ENCODE data around the gene SERINC3. TPM values are rescaled to one million over a fixed set of nuclear protein-coding genes. Genes with fewer than 3 reads are reported as not detected.
"Not testable (repeated sequence)": the region's sequence is repeated elsewhere in the genome, so short reads cannot be mapped to it uniquely, and the experiment has no call there.

SERINC3 gene
- polyA plus RNA-seq, 1 donor (not counting 4 experiments of a cell fraction or from before 2014, with no cell fraction given), result 118 TPM

- Histone ChIP-seq H3K4me1 (ENCODE audit: control insufficient read depth, extremely low read depth, insufficient read depth, low read length) (peaks cover 16% of the 10 kb centered on the region), H3K9me3 (ENCODE audit: control insufficient read depth, low read depth, low read length) (no peaks in the 10 kb centered on the region), H3K9ac (ENCODE audit: control insufficient read depth, extremely low read depth, insufficient read depth, low read length) (peak within 1 kb of the TSS; percentile 82), H2AFZ (ENCODE audit: control insufficient read depth, low read length) (peak within 1 kb of the TSS; percentile 92), H3K36me3 (ENCODE audit: control insufficient read depth in 2 of 2, extremely low read depth in 1 of 2, insufficient read depth in 2 of 2, low read length in 2 of 2) (peaks cover 8 to 14% of the 10 kb centered on the region in 2 experiments), H3K79me2 (ENCODE audit: control insufficient read depth, insufficient read depth, low read length) (peaks cover 17% of the 10 kb centered on the region), H3K27ac (ENCODE audit: control insufficient read depth, insufficient read depth, low read length) (peak within 1 kb of the TSS; percentile 90), H3K9me1 (ENCODE audit: control insufficient read depth, extremely low read depth, insufficient read depth, low read length) (no peaks in the 10 kb centered on the region), H3K4me2 (ENCODE audit: control insufficient read depth, extremely low read depth, insufficient read depth, low read depth, low read length) (peak within 1 kb of the TSS; percentile 95), H3K27me3 (ENCODE audit: control insufficient read depth, extremely low read depth, insufficient read depth, low read length) (no peaks in the 10 kb centered on the region), H4K20me1 (ENCODE audit: control insufficient read depth, extremely low read depth, insufficient read depth, low read length) (no peaks in the 10 kb centered on the region), H3K4me3 (ENCODE audit: control insufficient read depth in 2 of 3, extremely low read depth in 1 of 3, insufficient read depth in 2 of 3, low read depth in 1 of 3, low read length in 3 of 3) (peak within 1 kb of the TSS; percentile 80 to 90 (median 84))
- DNase-seq (ENCODE audit: low read depth, low spot score) (peak; percentile 32), FAIRE-seq (no peak)
- no peak for TF ChIP-seq EZH2 (IDR thresholded peaks at IDR 0.05; ENCODE audit: low read length)
- TF ChIP-seq, protein P1, sequence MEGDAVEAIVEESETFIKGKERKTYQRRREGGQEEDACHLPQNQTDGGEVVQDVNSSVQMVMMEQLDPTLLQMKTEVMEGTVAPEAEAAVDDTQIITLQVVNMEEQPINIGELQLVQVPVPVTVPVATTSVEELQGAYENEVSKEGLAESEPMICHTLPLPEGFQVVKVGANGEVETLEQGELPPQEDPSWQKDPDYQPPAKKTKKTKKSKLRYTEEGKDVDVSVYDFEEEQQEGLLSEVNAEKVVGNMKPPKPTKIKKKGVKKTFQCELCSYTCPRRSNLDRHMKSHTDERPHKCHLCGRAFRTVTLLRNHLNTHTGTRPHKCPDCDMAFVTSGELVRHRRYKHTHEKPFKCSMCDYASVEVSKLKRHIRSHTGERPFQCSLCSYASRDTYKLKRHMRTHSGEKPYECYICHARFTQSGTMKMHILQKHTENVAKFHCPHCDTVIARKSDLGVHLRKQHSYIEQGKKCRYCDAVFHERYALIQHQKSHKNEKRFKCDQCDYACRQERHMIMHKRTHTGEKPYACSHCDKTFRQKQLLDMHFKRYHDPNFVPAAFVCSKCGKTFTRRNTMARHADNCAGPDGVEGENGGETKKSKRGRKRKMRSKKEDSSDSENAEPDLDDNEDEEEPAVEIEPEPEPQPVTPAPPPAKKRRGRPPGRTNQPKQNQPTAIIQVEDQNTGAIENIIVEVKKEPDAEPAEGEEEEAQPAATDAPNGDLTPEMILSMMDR (optimal IDR thresholded peaks at IDR 0.05 in 1 of 3, IDR thresholded peaks at IDR 0.05 in 1 of 3, conservative IDR thresholded peaks at IDR 0.05 in 1 of 3; ENCODE audit: extremely low read depth in 1 of 3, insufficient read depth in 2 of 3, low read length in 3 of 3), result peak in 2 of 3 experiments; percentile 44 to 51
- dilution Hi-C loops (cut with MboI; ENCODE audit: extremely low pct_ligation_motif_present, low sequenced_read_pairs), result no loop called here
Measured at GRCh38 chr20:44475694-44476560, 45.9 kb downstream of the SERINC3 start, which contains the start of gene TTPAL. Gene TTPAL (plus strand): TSS chr20:44475874. CDS start chr20:44480000, 4,126 bp downstream.

- DNase-seq (ENCODE audit: low read depth, low spot score) (no peak), FAIRE-seq (no peak)
- TF ChIP-seq, protein P1 (optimal IDR thresholded peaks at IDR 0.05 in 1 of 3, IDR thresholded peaks at IDR 0.05 in 1 of 3, conservative IDR thresholded peaks at IDR 0.05 in 1 of 3; ENCODE audit: extremely low read depth in 1 of 3, insufficient read depth in 2 of 3, low read length in 3 of 3), result no peak
- no peak for TF ChIP-seq EZH2 (IDR thresholded peaks at IDR 0.05; ENCODE audit: low read length)
- Histone ChIP-seq H3K9me1 (ENCODE audit: control insufficient read depth, extremely low read depth, insufficient read depth, low read length) (no peaks in the 10 kb centered on the region), H3K79me2 (ENCODE audit: control insufficient read depth, insufficient read depth, low read length) (peaks cover 17% of the 10 kb centered on the region), H3K36me3 (ENCODE audit: control insufficient read depth in 2 of 2, extremely low read depth in 1 of 2, insufficient read depth in 2 of 2, low read length in 2 of 2) (peaks cover 6 to 9% of the 10 kb centered on the region in 2 experiments), H3K9me3 (ENCODE audit: control insufficient read depth, low read depth, low read length) (no peaks in the 10 kb centered on the region), H3K4me1 (ENCODE audit: control insufficient read depth, extremely low read depth, insufficient read depth, low read length) (peaks cover 16% of the 10 kb centered on the region), H4K20me1 (ENCODE audit: control insufficient read depth, extremely low read depth, insufficient read depth, low read length) (no peaks in the 10 kb centered on the region), H3K27me3 (ENCODE audit: control insufficient read depth, extremely low read depth, insufficient read depth, low read length) (no peaks in the 10 kb centered on the region), H2AFZ (ENCODE audit: control insufficient read depth, low read length) (peak overlapping the region; percentile 92), H3K9ac (ENCODE audit: control insufficient read depth, extremely low read depth, insufficient read depth, low read length) (peak overlapping the region; percentile 82), H3K4me3 (ENCODE audit: control insufficient read depth in 2 of 3, extremely low read depth in 1 of 3, insufficient read depth in 2 of 3, low read depth in 1 of 3, low read length in 3 of 3) (peak overlapping the region; percentile 80 to 90 (median 84)), H3K27ac (ENCODE audit: control insufficient read depth, insufficient read depth, low read length) (peak overlapping the region; percentile 90), H3K4me2 (ENCODE audit: control insufficient read depth, extremely low read depth, insufficient read depth, low read depth, low read length) (peak overlapping the region; percentile 95)
- dilution Hi-C loops (cut with MboI; ENCODE audit: extremely low pct_ligation_motif_present, low sequenced_read_pairs), result no loop called here
Measured at GRCh38 chr20:44475372-44475693, 46.5 kb downstream of the SERINC3 start.

GRCh38 chr20:44472283-44472682 is 49.6 kb downstream of the SERINC3 start:
- H3K9me1 ChIP-seq (ENCODE audit: control insufficient read depth, extremely low read depth, insufficient read depth, low read length); H3K27ac ChIP-seq (ENCODE audit: control insufficient read depth, insufficient read depth, low read length); H2AFZ ChIP-seq (ENCODE audit: control insufficient read depth, low read length); H3K4me3 ChIP-seq (ENCODE audit: control insufficient read depth in 2 of 3, extremely low read depth in 1 of 3, insufficient read depth in 2 of 3, low read depth in 1 of 3, low read length in 3 of 3); H3K9me3 ChIP-seq (ENCODE audit: control insufficient read depth, low read depth, low read length); FAIRE-seq; H3K27me3 ChIP-seq (ENCODE audit: control insufficient read depth, extremely low read depth, insufficient read depth, low read length); H4K20me1 ChIP-seq (ENCODE audit: control insufficient read depth, extremely low read depth, insufficient read depth, low read length); DNase-seq (ENCODE audit: low read depth, low spot score); H3K9ac ChIP-seq (ENCODE audit: control insufficient read depth, extremely low read depth, insufficient read depth, low read length); H3K36me3 ChIP-seq (ENCODE audit: control insufficient read depth in 2 of 2, extremely low read depth in 1 of 2, insufficient read depth in 2 of 2, low read length in 2 of 2); dilution Hi-C loops (cut with MboI; ENCODE audit: extremely low pct_ligation_motif_present, low sequenced_read_pairs); H3K4me2 ChIP-seq (ENCODE audit: control insufficient read depth, extremely low read depth, insufficient read depth, low read depth, low read length): not testable (repeated sequence)
- Histone ChIP-seq H3K4me1 (ENCODE audit: control insufficient read depth, extremely low read depth, insufficient read depth, low read length) (peaks cover 19% of the 10 kb centered on the region), H3K79me2 (ENCODE audit: control insufficient read depth, insufficient read depth, low read length) (peaks cover 11% of the 10 kb centered on the region)
